NCI-H2171 treated with DMSO at 0.1 percent for 48 hours (cell line): ENCODE measurements around the gene PRR32.
A peak's percentile ranks its signal among the peaks of the same experiment; 100 is the strongest.
"Not testable (repeated sequence)": the region's sequence is repeated elsewhere in the genome, so short reads cannot be mapped to it uniquely, and the experiment has no call there.

ENCODE experiments used
- DNase-seq: peaks from one replicate; lab custom pipeline; 2025; lab: John Stamatoyannopoulos, UW

Gene PRR32

GRCh38 chrX:126819429-126819828 is at the start of gene PRR32:
TSS of gene PRR32 (plus strand) at chrX:126819729. CDS start at chrX:126819844, 115 bp downstream.
- no peak for DNase-seq

GRCh38 chrX:126770179-126770578 is 49.4 kb upstream of the PRR32 start:
- peak; percentile 31 for DNase-seq

GRCh38 chrX:126785539-126785938 is 34.0 kb upstream of the PRR32 start:
- no peak for DNase-seq

- no peak for DNase-seq
These were observed 20.5 kb upstream of the PRR32 start for GRCh38 chrX:126799059-126799458.

- not testable (repeated sequence) for DNase-seq
These were observed 12.7 kb upstream of the PRR32 start for GRCh38 chrX:126806784-126807183.

GRCh38 chrX:126815806-126816205 is 3.7 kb upstream of the PRR32 start:
- DNase-seq = no peak

- no peak for DNase-seq
These were observed 1.3 kb downstream of the PRR32 start for GRCh38 chrX:126820700-126821420.

- no peak for DNase-seq
These were observed 4.9 kb downstream of the PRR32 start for GRCh38 chrX:126824338-126825007.

- no peak for DNase-seq
These were observed 6.2 kb downstream of the PRR32 start for GRCh38 chrX:126825566-126826193.

- DNase-seq = no peak
These were observed 16.7 kb downstream of the PRR32 start for GRCh38 chrX:126836186-126836585.

- no peak for DNase-seq
These were observed 27.6 kb downstream of the PRR32 start for GRCh38 chrX:126847143-126847542.

GRCh38 chrX:126855839-126856524 is 36.5 kb downstream of the PRR32 start:
- DNase-seq = no peak
